IPS-18a (cell line): ENCODE data around the gene MED25.

Source experiments
- H3K27ac ChIP-seq: one replicate; pipeline ENCODE4 v1.5.1; 2013; ENCODE audit warnings: low read length
- H3K27me3 ChIP-seq: one replicate; pipeline ENCODE4 v1.6.1; 2013; ENCODE audit warnings: mild to moderate bottlenecking, low read length; ENCODE audit not compliant: control insufficient read depth, insufficient read depth
- H3K36me3 ChIP-seq: one replicate; pipeline ENCODE4 v1.6.1; 2013; ENCODE audit warnings: low read depth, low read length; ENCODE audit not compliant: control insufficient read depth
- H3K4me1 ChIP-seq: one replicate; pipeline ENCODE4 v1.6.1; 2013; ENCODE audit warnings: low read depth, low read length; ENCODE audit not compliant: control insufficient read depth
- H3K4me3 ChIP-seq: one replicate; pipeline ENCODE4 v1.5.1; 2013; ENCODE audit warnings: low read length
- H3K9ac ChIP-seq: one replicate; pipeline ENCODE4 v1.6.1; 2013; ENCODE audit warnings: mild to moderate bottlenecking, low read length, moderate library complexity
- H3K9me3 ChIP-seq: one replicate; pipeline ENCODE4 v1.6.1; 2013; ENCODE audit warnings: low read depth, low read length; ENCODE audit not compliant: control insufficient read depth

The MED25 gene

DNA sequence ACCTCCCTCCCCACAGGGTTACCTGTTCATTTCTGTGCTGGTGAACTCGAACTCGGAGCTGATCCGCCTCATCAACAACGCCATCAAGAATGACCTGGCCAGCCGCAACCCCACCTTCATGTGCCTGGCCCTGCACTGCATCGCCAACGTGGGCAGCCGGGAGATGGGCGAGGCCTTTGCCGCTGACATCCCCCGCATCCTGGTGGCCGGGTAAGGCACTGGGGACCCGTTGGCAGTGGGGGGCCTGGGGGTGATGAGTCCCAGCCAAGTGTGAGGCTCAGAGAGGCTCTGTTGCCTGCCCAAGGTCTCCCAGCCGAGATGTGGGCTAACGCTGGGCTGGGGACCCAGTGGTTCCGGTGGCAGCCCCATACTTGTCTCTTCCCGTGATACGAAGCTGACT is 35.6 kb upstream of the MED25 start:
- peaks cover 16% of the 10 kb centered on the region for H3K36me3 ChIP-seq
- H3K9ac ChIP-seq, result no peak overlapping the region
- H3K4me3 ChIP-seq, result no peak overlapping the region
- no peaks in the 10 kb centered on the region for H3K9me3 ChIP-seq
- H3K27ac ChIP-seq, result no peak overlapping the region
- H3K27me3 ChIP-seq, result no peaks in the 10 kb centered on the region
- H3K4me1 ChIP-seq, result no peaks in the 10 kb centered on the region

- no peak overlapping the region for H3K9ac ChIP-seq
Measured at GRCh38 chr19:49786376-49786820, 31.7 kb upstream of the MED25 start.

GRCh38 chr19:49787746-49788145 is 30.3 kb upstream of the MED25 start:
- no peak overlapping the region for H3K9ac ChIP-seq
- no peaks in the 10 kb centered on the region for H3K4me1 ChIP-seq
- H3K36me3 ChIP-seq, result peaks cover 15% of the 10 kb centered on the region
- no peak overlapping the region for H3K27ac ChIP-seq
- no peaks in the 10 kb centered on the region for H3K9me3 ChIP-seq
- no peaks in the 10 kb centered on the region for H3K27me3 ChIP-seq
- no peak overlapping the region for H3K4me3 ChIP-seq

More at GRCh38 chr19:49786376-49786820, 31.7 kb upstream of the MED25 start:
- H3K27me3 ChIP-seq, result no peaks in the 10 kb centered on the region
- H3K27ac ChIP-seq, result no peak overlapping the region
- no peak overlapping the region for H3K4me3 ChIP-seq
- H3K4me1 ChIP-seq, result no peaks in the 10 kb centered on the region
- no peaks in the 10 kb centered on the region for H3K9me3 ChIP-seq
- H3K36me3 ChIP-seq, result peaks cover 16% of the 10 kb centered on the region

GRCh38 chr19:49788857-49789256 is 29.2 kb upstream of the MED25 start:
- H3K9me3 ChIP-seq, result no peaks in the 10 kb centered on the region
- H3K36me3 ChIP-seq, result peaks cover 13% of the 10 kb centered on the region
- H3K9ac ChIP-seq, result no peak overlapping the region
- H3K27ac ChIP-seq, result no peak overlapping the region
- no peaks in the 10 kb centered on the region for H3K4me1 ChIP-seq
- H3K4me3 ChIP-seq, result no peak overlapping the region
- no peaks in the 10 kb centered on the region for H3K27me3 ChIP-seq

DNA sequence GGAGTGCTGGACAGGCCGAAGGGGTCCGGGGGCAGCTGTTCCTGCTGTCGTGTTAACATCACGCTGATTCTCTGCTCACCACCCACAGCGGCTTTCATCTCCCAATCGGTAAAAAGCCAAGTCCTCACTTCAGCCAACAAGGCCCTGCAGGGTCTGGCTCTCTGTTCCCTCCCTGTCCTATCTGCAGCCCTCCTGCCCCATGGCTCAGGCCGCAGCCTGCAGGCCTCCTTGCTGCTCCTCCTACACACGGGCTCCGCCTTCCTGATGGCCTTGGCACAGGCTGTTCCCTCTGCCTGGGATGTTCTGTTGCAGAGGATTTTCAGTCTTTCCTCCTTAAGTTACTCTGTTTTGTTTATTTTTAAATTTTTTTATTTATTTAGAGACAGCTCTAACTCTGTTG is 27.2 kb upstream of the MED25 start:
- Histone ChIP-seq H3K9me3 (no peaks in the 10 kb centered on the region), H3K36me3 (peaks cover 16% of the 10 kb centered on the region), H3K4me3 (no peak overlapping the region), H3K9ac (no peak overlapping the region), H3K4me1 (no peaks in the 10 kb centered on the region), H3K27ac (no peak overlapping the region), H3K27me3 (no peaks in the 10 kb centered on the region)

DNA sequence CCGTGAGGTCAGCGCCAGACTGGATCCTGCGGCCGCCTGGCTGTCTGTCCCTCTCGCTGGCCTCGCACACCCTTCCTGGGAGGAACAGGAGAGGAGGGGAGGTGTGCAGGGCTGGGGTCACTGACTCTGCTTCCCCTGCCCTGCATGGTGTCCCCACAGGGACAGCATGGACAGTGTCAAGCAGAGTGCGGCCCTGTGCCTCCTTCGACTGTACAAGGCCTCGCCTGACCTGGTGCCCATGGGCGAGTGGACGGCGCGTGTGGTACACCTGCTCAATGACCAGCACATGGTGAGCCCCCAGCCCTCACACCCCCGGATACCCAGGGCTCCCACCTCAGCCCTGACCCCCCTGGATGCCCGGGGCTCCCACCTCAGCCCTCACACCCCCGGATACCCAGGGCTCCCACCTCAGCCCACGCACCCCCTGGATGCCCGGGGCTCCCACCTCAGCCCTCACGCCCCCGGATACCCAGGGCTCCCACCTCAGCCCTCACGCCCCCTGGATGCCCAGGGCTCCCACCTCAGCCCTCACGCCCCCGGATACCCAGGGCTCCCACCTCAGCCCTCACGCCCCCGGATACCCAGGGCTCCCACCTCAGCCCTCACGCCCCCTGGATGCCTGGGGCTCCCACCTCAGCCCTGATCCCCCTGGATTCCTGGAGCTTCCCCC is 26.2 kb upstream of the MED25 start:
- H3K4me1 ChIP-seq, result no peaks in the 10 kb centered on the region
- peaks cover 26% of the 10 kb centered on the region for H3K36me3 ChIP-seq
- H3K27ac ChIP-seq, result no peak overlapping the region
- H3K4me3 ChIP-seq, result no peak overlapping the region
- no peaks in the 10 kb centered on the region for H3K27me3 ChIP-seq
- H3K9ac ChIP-seq, result no peak overlapping the region
- no peaks in the 10 kb centered on the region for H3K9me3 ChIP-seq

DNA sequence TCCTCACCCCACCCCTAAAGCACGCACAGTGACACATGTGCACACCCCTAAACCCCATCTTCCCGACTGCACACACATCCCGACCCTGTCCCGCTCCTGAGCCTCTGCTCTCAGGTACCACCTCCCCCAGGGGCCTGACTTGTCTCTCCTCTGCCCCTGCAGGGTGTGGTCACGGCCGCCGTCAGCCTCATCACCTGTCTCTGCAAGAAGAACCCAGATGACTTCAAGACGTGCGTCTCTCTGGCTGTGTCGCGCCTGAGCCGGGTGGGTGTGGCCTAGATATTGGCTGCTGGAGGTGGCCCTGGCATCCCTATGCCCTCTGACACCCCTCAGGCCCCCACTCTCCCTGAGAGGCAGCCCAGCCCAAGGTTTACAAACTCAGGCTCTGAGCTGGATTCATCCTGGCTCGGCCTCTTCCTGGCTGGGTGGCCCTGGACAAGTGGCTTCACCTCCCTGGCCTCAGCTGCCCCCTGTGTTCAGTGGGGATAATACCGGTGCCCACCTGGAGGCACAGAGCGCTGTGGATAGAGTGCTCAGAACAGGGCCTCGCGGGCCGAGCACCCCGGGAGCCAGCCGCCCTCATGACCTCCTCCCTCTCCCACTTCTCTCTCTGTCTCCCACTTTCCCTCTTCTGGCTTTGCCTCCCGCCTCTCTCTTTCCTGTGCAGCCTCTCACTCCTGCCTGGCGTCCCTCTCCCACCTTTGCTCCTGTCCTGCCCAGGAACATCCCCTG is 25.1 kb upstream of the MED25 start:
- Histone ChIP-seq H3K27me3 (no peaks in the 10 kb centered on the region), H3K4me1 (no peaks in the 10 kb centered on the region), H3K27ac (no peak overlapping the region), H3K36me3 (peaks cover 29% of the 10 kb centered on the region), H3K9me3 (no peaks in the 10 kb centered on the region), H3K4me3 (no peak overlapping the region), H3K9ac (no peak overlapping the region)

- H3K4me3 ChIP-seq, result no peak overlapping the region
- no peaks in the 10 kb centered on the region for H3K9me3 ChIP-seq
- no peaks in the 10 kb centered on the region for H3K4me1 ChIP-seq
- no peak overlapping the region for H3K27ac ChIP-seq
- no peak overlapping the region for H3K9ac ChIP-seq
- peaks cover 29% of the 10 kb centered on the region for H3K36me3 ChIP-seq
- no peaks in the 10 kb centered on the region for H3K27me3 ChIP-seq
Measured at GRCh38 chr19:49793561-49793840, 24.6 kb upstream of the MED25 start.

DNA sequence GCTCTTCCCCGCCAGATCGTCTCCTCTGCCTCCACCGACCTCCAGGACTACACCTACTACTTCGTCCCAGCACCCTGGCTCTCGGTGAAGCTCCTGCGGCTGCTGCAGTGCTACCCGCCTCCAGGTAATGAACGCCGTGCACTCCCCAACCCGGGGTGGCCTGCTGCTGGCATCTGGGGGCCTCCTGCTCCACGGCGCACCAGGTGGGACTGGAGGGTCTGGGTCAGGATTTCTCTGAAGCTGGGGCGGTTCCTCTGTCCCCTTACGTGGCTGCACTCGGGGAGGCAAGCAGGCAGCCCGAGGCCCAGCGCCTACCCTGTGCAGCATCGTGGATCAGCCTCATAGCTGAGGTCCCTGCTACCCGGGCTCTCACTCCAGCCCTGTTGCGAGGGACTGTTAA is 22.5 kb upstream of the MED25 start:
- Histone ChIP-seq H3K27ac (no peak overlapping the region), H3K4me1 (no peaks in the 10 kb centered on the region), H3K9me3 (no peaks in the 10 kb centered on the region), H3K4me3 (no peak overlapping the region), H3K9ac (no peak overlapping the region), H3K27me3 (no peaks in the 10 kb centered on the region), H3K36me3 (peaks cover 29% of the 10 kb centered on the region)

GRCh38 chr19:49798574-49798973 is 19.5 kb upstream of the MED25 start:
- no peak overlapping the region for H3K9ac ChIP-seq
- H3K4me1 ChIP-seq, result no peaks in the 10 kb centered on the region
- no peak overlapping the region for H3K4me3 ChIP-seq
- H3K27ac ChIP-seq, result no peak overlapping the region
- H3K27me3 ChIP-seq, result no peaks in the 10 kb centered on the region
- H3K9me3 ChIP-seq, result no peaks in the 10 kb centered on the region
- H3K36me3 ChIP-seq, result peaks cover 25% of the 10 kb centered on the region

DNA sequence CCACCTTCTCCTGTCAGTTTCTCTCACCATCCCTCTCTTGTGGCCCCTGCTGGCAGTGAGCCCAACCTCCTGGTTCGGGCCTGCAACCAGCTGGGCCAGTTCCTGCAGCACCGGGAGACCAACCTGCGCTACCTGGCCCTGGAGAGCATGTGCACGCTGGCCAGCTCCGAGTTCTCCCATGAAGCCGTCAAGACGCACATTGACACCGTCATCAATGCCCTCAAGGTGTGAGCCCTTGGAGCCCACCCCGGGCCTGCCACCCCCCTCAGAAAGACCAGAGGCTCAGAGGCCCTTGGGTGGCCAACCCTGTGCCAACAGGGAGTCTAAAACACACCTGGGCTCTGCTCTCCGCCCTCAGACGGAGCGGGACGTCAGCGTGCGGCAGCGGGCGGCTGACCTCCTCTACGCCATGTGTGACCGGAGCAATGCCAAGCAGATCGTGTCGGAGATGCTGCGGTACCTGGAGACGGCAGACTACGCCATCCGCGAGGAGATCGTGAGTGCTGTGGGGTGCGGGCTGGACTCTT is 18.8 kb upstream of the MED25 start:
- H3K9ac ChIP-seq, result no peak overlapping the region
- H3K36me3 ChIP-seq, result peaks cover 24% of the 10 kb centered on the region
- no peak overlapping the region for H3K4me3 ChIP-seq
- no peaks in the 10 kb centered on the region for H3K9me3 ChIP-seq
- no peak overlapping the region for H3K27ac ChIP-seq
- H3K27me3 ChIP-seq, result no peaks in the 10 kb centered on the region
- no peaks in the 10 kb centered on the region for H3K4me1 ChIP-seq
